HUES48 (cell line): ENCODE results near the gene ETV6.

Experiments used
- H3K27ac ChIP-seq: one replicate; pipeline ENCODE4 v1.7.0; 2013; ENCODE audit warnings: low read depth, low read length, inconsistent platforms
- H3K27me3 ChIP-seq: 2 replicates; pipeline ENCODE4 v1.6.1; 2013; ENCODE audit warnings: mild to moderate bottlenecking, low read length; ENCODE audit not compliant: control insufficient read depth, insufficient read depth
- H3K36me3 ChIP-seq: 2 replicates; pipeline ENCODE4 v1.6.1; 2013; ENCODE audit warnings: low read length; ENCODE audit not compliant: control insufficient read depth, insufficient read depth
- H3K4me1 ChIP-seq: 2 replicates; pipeline ENCODE4 v1.6.1; 2013; ENCODE audit warnings: mild to moderate bottlenecking, low read length; ENCODE audit not compliant: control insufficient read depth, insufficient read depth
- H3K4me3 ChIP-seq: 2 replicates; pipeline ENCODE4 v1.5.1; 2013; ENCODE audit warnings: mild to moderate bottlenecking, low read depth, low read length
- H3K9ac ChIP-seq: 2 replicates; pipeline ENCODE4 v1.6.1; 2013; ENCODE audit warnings: mild to moderate bottlenecking, low read depth, low read length, moderate library complexity
- H3K9me3 ChIP-seq: 2 replicates; pipeline ENCODE4 v1.6.1; 2013; ENCODE audit warnings: low read length; ENCODE audit not compliant: control insufficient read depth, insufficient read depth

ETV6 gene

GRCh38 chr12:11840366-11840765, 190.9 kb downstream of the ETV6 start:
- no peaks in the 10 kb centered on the region for H3K27me3 ChIP-seq
- no peaks in the 10 kb centered on the region for H3K9me3 ChIP-seq
- no peak overlapping the region for H3K9ac ChIP-seq
- H3K36me3 ChIP-seq: peaks cover 8% of the 10 kb centered on the region; the same call in 1 of the 2 replicates
- peaks cover 7% of the 10 kb centered on the region; the same call in 1 of the 2 replicates for H3K4me1 ChIP-seq
- H3K4me3 ChIP-seq: no peak overlapping the region
- no peak overlapping the region for H3K27ac ChIP-seq

GRCh38 chr12:11846488-11846887, 197.0 kb downstream of the ETV6 start:
- H3K36me3 ChIP-seq: peaks cover 3% of the 10 kb centered on the region; the same call in 1 of the 2 replicates
- H3K27me3 ChIP-seq: no peaks in the 10 kb centered on the region
- no peak overlapping the region for H3K27ac ChIP-seq
- no peak overlapping the region for H3K9ac ChIP-seq
- H3K4me1 ChIP-seq: no peaks in the 10 kb centered on the region
- H3K4me3 ChIP-seq: no peak overlapping the region
- no peaks in the 10 kb centered on the region for H3K9me3 ChIP-seq

- no peak overlapping the region for H3K4me3 ChIP-seq
- H3K4me1 ChIP-seq: no peaks in the 10 kb centered on the region
- no peak overlapping the region for H3K27ac ChIP-seq
- 0 out of 2 replicates have a peak, but pooled peaks cover 3% of the 10 kb centered on the region for H3K36me3 ChIP-seq
- H3K9ac ChIP-seq: no peak overlapping the region
- H3K27me3 ChIP-seq: no peaks in the 10 kb centered on the region
- H3K9me3 ChIP-seq: no peaks in the 10 kb centered on the region
These were observed 198.1 kb downstream of the ETV6 start for GRCh38 chr12:11847539-11847938.

- Histone ChIP-seq H3K36me3 (peaks cover 7% of the 10 kb centered on the region), H3K27me3 (no peaks in the 10 kb centered on the region), H3K27ac (no peak overlapping the region), H3K9me3 (no peaks in the 10 kb centered on the region), H3K9ac (no peak overlapping the region), H3K4me1 (no peaks in the 10 kb centered on the region), H3K4me3 (no peak overlapping the region)
These were observed 200.5 kb downstream of the ETV6 start for GRCh38 chr12:11849757-11850504.

GRCh38 chr12:11853126-11853525, 203.7 kb downstream of the ETV6 start:
- Histone ChIP-seq H3K27me3 (no peaks in the 10 kb centered on the region), H3K4me3 (no peak overlapping the region), H3K4me1 (peaks cover 18% of the 10 kb centered on the region), H3K9me3 (no peaks in the 10 kb centered on the region), H3K9ac (no peak overlapping the region), H3K27ac (no peak overlapping the region), H3K36me3 (peaks cover 4% of the 10 kb centered on the region)

- H3K27ac ChIP-seq: no peak overlapping the region
- peaks cover 18% of the 10 kb centered on the region for H3K4me1 ChIP-seq
- H3K27me3 ChIP-seq: no peaks in the 10 kb centered on the region
- H3K4me3 ChIP-seq: no peak overlapping the region
- peaks cover 4% of the 10 kb centered on the region for H3K36me3 ChIP-seq
- no peak overlapping the region for H3K9ac ChIP-seq
- H3K9me3 ChIP-seq: no peaks in the 10 kb centered on the region
These were observed 204.6 kb downstream of the ETV6 start for GRCh38 chr12:11854011-11854499.

GRCh38 chr12:11855983-11856374, 206.5 kb downstream of the ETV6 start:
- Histone ChIP-seq H3K9me3 (no peaks in the 10 kb centered on the region), H3K4me3 (peak overlapping the region; percentile 2; the same call in 1 of the 2 replicates), H3K36me3 (peaks cover 4% of the 10 kb centered on the region), H3K27me3 (no peaks in the 10 kb centered on the region), H3K9ac (peak overlapping the region; percentile 19), H3K27ac (peak overlapping the region; percentile 94), H3K4me1 (peaks cover 18% of the 10 kb centered on the region)

GRCh38 chr12:11856971-11857370, 207.5 kb downstream of the ETV6 start:
- H3K4me1 ChIP-seq: peaks cover 18% of the 10 kb centered on the region
- no peak overlapping the region for H3K9ac ChIP-seq
- H3K27ac ChIP-seq: peak overlapping the region; percentile 94
- no peak overlapping the region for H3K4me3 ChIP-seq
- H3K27me3 ChIP-seq: no peaks in the 10 kb centered on the region
- H3K9me3 ChIP-seq: no peaks in the 10 kb centered on the region
- H3K36me3 ChIP-seq: peaks cover 4% of the 10 kb centered on the region

GRCh38 chr12:11859705-11860425, 210.4 kb downstream of the ETV6 start:
- peaks cover 21% of the 10 kb centered on the region for H3K4me1 ChIP-seq

GRCh38 chr12:11861155-11861863, 211.8 kb downstream of the ETV6 start:
- Histone ChIP-seq H3K27ac (no peak overlapping the region), H3K36me3 (no peaks in the 10 kb centered on the region), H3K4me1 (peaks cover 9% of the 10 kb centered on the region), H3K9ac (no peak overlapping the region), H3K9me3 (no peaks in the 10 kb centered on the region), H3K27me3 (no peaks in the 10 kb centered on the region), H3K4me3 (no peak overlapping the region)

More at GRCh38 chr12:11859705-11860425, 210.4 kb downstream of the ETV6 start:
- no peaks in the 10 kb centered on the region for H3K27me3 ChIP-seq
- H3K36me3 ChIP-seq: no peaks in the 10 kb centered on the region
- no peak overlapping the region for H3K9ac ChIP-seq
- no peaks in the 10 kb centered on the region for H3K9me3 ChIP-seq
- H3K27ac ChIP-seq: no peak overlapping the region
- H3K4me3 ChIP-seq: no peak overlapping the region
